ENCODE results near the gene MYH10.
"Not testable (repeated sequence)": the region's sequence is repeated elsewhere in the genome, so short reads cannot be mapped to it uniquely, and the experiment has no call there.

The MYH10 gene

GRCh38 chr17:8542599-8543502 lies 87.7 kb downstream of the MYH10 start:
- DNase-seq, result peak; percentile 52 to 73 (median 65)

- DNase-seq, result not testable (repeated sequence)
Measured at GRCh38 chr17:8539976-8540375, 90.5 kb downstream of the MYH10 start.

- DNase-seq, result peak in 1 of 3 donors; percentile 4
Measured at GRCh38 chr17:8537734-8538133, 92.8 kb downstream of the MYH10 start.

- no peak for DNase-seq
Measured at GRCh38 chr17:8534498-8535188, 95.9 kb downstream of the MYH10 start.

- no peak for DNase-seq
Measured at GRCh38 chr17:8532021-8532420, 98.5 kb downstream of the MYH10 start.

GRCh38 chr17:8522577-8522976 lies 107.9 kb downstream of the MYH10 start:
- DNase-seq, result no peak

GRCh38 chr17:8520981-8521380 lies 109.5 kb downstream of the MYH10 start:
- DNase-seq, result no peak

- no peak for DNase-seq
Measured at GRCh38 chr17:8518850-8519249, 111.7 kb downstream of the MYH10 start.

GRCh38 chr17:8518326-8518725 lies 112.2 kb downstream of the MYH10 start:
- DNase-seq, result no peak

- no peak for DNase-seq
Measured at GRCh38 chr17:8514801-8515200, 115.7 kb downstream of the MYH10 start.

- DNase-seq, result no peak
Measured at GRCh38 chr17:8506145-8506544, 124.4 kb downstream of the MYH10 start.

- no peak for DNase-seq
Measured at GRCh38 chr17:8504460-8505207, 125.9 kb downstream of the MYH10 start.

- no peak for DNase-seq
Measured at GRCh38 chr17:8503807-8504206, 126.7 kb downstream of the MYH10 start.

- no peak for DNase-seq
Measured at GRCh38 chr17:8503368-8503767, 127.2 kb downstream of the MYH10 start.

- DNase-seq, result no peak
Measured at GRCh38 chr17:8502126-8502525, 128.4 kb downstream of the MYH10 start.

- no peak for DNase-seq
Measured at GRCh38 chr17:8500609-8501008, 129.9 kb downstream of the MYH10 start.

- no peak for DNase-seq
Measured at GRCh38 chr17:8499614-8500013, 130.9 kb downstream of the MYH10 start.

GRCh38 chr17:8499171-8499570 lies 131.4 kb downstream of the MYH10 start:
- DNase-seq, result no peak

GRCh38 chr17:8496081-8496480 lies 134.4 kb downstream of the MYH10 start:
- no peak for DNase-seq

GRCh38 chr17:8494506-8495111 lies 135.9 kb downstream of the MYH10 start:
- DNase-seq, result no peak

GRCh38 chr17:8494021-8494420 lies 136.5 kb downstream of the MYH10 start:
- no peak for DNase-seq

- no peak for DNase-seq
Measured at GRCh38 chr17:8492121-8492520, 138.4 kb downstream of the MYH10 start.

Data from suppressor macrophage treated with lipopolysaccharide for 1 hour (primary cell).